HG03135 (cell line): Measurements from ENCODE around the gene FXYD1.
"Not testable (repeated sequence)": the region's sequence is repeated elsewhere in the genome, so short reads cannot be mapped to it uniquely, and the experiment has no call there.

Experiments
- ATAC-seq: cut with Tn5 transposase; IDR thresholded peaks from one replicate; pipeline ENCODE4 v1.9.1; 2021; ENCODE audit warnings: mild to moderate bottlenecking, moderate library complexity; ENCODE audit not compliant: unreplicated experiment

Gene FXYD1

DNA sequence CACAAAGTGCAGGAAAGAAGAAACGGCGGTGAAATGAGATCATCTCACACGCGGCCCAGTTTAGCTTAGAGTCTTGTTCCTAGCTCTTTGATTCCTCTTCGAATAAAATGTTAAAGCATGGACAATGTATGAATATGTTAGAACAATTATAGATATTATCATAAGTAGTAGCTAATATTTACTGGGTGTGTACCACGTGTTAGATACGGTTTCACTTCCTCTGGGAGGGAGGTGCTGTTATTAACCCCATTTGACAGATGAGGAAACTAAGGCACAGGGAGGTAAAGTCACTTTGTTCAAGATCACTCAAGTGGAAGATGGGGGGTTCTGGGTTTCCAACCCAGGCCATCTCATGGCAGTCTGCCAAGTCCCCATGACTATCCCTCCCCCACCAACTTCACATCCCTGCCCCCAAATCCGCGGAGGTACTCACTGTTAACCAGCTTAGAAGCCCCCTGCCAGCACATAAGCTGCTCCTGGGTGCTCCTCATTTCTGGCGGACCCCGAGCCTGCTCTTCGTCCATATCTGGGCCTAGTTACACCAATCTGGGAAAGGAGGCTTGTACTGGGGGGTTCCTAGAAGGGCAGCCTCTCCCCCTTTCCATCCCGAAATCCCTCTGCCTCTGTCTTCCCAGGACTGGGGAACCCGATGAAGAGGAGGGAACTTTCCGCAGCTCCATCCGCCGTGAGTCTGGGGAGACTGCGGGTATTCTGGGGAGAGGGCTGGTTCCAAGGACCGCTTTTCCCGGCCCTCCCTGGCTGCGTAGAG is 3.4 kb downstream of the FXYD1 start:
- no peak for ATAC-seq

DNA sequence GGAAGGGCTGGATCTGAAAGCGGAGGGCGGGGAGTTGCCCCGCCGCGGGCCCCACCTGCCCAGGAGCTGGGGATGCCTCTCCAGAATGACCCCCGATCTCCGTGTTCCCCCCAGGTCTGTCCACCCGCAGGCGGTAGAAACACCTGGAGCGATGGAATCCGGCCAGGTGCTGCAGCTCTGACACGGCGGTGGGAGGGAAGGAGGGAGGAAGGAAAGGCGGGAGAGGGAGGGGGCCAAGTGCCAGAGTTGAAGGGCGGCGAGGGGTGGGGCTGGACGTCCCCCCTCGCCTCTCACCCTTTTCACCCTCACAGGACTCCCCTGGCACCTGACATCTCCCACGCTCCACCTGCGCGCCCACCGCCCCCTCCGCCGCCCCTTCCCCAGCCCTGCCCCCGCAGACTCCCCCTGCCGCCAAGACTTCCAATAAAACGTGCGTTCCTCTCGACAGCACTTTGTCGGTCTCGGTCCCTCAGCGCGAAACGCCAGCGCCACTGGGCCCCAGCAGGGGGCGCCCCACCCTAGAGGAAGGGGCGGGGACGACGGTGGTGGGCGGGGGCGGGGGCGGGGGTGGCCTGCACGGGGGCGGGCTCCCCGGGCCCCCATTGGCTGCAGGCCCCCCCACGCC is 4.1 kb downstream of the FXYD1 start:
- no peak for ATAC-seq

DNA sequence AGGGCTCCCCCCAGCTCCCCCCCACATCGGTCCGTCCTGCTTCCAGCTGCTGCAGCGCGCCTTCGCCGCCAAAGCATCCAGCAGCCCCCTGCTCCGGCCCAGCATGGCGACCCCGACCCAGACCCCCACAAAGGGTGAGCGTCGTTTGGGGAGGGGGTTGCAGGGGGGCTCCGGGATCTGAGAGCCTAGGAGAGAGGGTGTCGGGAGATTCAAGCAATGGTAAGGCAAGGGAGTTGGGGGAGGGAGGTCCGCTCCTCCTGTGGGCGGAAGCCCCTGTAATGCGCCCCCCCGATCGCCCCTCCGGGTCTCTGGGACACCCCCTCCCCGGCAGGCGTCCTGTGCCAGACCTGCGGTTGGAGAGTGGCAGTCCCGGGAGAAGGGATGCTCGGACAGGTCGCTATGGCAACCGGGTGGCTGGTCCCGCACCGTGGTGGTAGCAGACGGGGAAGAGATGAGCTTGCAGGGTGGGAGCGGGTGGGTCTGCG is 4.6 kb downstream of the FXYD1 start, which contains the start of gene FXYD7:
Gene FXYD7, plus strand, starts transcription at position 25 of the 485 bp plus-strand sequence. Its CDS starts 79 bp downstream, at position 104.
- no peak for ATAC-seq

DNA sequence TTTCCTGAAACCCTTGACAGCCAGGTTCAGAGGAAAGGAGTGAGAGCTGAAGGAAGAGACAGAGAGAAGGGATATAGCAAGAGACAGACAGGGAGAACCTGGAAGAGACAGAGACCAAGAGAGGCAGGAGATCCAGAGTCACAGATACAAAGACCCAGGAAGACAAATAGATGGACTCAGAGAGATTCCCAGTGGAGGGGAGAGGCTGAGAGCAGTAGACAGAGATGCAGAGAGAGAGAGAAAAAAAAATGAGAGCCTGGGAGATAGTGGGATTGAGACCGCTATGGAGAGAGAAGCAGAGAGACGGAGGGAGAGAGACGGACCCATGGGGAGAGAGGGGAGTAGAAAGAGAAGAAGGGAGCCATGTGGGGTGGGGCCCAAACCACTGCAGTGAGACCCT is 5.2 kb downstream of the FXYD1 start:
- ATAC-seq: no peak

DNA sequence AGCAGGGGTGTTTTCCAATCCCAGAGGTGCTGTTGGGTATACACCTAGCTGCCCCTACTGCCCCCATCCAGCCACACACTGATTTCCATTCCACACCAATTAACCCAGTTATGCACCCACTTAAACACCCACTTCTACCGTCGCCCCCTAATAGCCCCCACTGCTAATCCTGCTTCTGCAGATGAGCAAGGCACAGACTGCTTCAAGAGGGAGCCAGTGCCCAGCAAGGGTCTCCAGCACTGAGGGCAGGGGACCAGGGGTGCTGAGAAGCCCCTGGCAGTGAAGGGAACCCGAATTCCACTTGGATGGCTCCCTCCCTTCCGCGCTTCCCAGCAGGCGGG is 5.6 kb downstream of the FXYD1 start:
- ATAC-seq: no peak

DNA sequence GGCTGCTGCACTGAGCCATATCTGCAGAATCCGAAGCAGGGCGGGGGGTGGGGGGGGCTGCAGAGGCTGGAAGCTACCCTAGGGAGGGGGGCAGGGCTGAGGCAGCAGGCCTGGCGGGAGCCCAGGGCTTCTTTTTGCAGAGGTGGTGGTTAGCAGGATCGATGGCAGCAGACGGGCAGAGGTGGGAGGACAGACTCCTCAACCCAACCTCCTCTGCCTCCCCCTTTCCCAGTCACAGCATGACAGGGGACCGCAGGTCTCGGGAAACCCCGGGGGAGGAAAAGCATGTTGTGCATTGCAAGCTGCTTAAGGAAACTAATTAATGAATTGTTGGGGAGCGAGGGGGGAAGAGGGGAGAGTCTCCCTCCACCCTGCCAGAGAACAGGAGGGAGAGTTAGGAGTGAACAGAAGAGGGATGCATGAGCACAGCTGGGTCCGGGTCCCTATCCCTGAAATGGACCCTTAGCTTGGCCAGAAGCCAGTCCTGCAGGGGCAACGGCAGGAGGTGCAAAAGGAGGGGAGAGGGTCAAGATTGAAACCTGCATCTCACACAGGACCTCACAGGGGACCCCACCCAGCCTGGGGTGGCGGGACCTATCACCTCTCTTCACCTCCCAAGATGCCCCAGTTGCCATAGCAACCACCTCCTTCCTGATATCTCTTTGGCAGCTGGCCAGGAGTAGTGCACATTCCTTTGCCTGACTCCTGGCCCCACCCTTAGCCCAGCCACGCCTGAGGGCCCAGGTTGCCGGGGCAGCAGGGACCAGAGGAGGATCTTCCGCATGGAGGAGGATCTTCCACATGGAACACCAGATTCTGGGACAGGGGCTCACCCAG is 6.2 kb downstream of the FXYD1 start:
- no peak for ATAC-seq

DNA sequence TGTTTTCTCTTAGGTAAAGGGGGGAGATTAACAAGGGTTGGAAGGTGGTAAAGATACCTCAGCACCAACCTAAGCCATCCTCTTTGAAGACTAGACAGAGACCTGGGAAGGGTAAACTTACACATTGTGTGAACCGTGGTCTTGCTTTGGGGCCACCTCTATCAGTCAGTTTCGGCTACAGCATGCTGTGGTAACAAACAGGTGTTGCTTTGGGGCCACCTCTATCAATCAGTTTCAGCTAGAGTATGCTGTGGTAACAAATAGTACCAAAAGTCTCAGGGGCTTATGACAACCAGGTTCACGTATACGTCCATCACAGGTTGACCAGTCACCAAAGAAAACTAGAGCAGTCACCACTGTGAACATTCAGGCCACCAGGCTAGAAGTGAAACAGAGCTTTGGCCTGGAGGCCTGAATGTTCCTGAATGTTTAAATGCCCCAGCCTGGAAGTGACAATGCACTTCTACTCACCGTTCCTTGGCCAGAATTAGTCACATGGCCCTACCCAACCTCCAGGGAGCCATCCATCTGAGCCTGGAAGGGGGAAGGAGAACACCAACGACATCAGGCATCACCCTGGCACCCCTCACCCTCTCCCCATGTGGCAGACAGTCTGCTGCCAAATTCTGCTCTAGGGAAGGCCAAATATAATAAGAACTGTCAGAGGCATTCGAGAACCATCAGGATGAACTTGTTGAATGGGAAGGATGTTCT is 8.3 kb downstream of the FXYD1 start:
- ATAC-seq: no peak

DNA sequence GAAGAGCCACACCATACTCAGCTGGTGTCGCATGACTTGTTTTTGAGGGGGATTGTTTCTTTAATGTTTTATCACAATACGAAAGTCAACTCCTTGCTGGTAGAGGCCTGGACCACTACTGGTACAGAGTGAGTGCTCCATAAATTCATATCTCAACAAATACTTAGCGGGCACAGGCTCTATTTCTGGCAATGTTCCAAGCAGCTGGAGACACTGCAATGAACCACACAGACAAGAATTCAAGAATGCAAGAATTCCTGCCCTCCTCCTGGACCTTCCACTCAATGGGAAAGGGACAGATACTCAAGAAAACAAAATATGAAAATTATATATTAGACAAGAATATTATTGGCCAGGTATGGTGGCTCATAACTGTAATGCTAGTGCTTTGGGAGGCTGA is 10.8 kb downstream of the FXYD1 start:
- ATAC-seq: no peak

DNA sequence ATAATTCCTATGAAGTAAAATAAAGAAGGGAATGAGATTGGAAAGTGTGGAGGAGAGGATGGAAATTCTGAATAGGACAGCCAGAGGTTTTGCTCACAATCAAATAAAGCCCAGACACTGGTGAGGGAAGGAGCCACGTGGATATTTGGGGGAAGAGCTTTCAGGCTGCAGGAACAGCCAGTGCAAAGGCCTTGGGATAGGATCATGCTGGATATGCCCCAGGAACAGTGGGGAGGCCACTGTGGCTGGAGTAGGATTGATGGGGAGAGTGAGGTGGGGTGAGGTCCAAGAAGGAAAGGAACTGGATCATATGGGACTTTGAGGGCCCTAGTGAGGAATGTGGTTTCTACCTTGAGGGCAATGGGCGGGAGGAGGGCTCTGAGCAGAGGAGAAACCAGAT is 11.8 kb downstream of the FXYD1 start:
- ATAC-seq: no peak

DNA sequence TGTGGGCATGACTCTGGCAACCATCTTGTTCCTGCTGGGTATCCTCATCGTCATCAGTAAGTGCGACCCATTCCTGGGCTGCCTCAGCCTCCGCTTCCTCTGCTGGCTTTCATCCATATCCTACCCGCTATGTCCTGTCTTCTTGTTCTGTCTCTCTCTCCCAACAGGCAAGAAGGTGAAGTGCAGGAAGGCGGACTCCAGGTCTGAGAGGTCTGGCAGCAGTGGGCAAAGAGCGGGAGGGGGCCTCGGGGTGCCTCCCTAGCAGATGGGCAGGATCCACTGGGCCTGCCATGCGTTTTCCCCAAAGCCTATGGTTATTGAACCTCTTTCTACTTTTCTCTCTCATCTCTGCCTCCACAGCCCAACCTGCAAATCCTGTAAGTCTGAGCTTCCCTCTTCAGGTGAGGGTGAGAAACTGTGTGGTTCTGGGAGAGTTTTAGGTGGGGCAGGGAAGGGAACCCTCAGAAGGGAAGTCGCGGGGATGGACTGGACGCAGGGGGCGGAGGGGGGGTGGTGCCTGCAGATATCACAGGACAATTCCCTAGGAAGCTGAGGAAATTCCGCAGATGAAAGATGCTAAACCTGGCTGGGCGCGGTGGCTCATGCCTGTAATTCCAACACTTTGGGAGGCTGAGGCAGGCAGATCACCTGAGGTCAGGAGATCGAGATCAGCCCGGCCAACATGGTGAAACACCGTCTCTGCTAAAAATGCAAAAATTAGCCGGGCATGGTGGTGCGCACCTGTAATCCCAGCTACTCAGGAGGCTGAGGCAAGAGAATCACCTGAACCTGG is 12.8 kb downstream of the FXYD1 start:
- no peak for ATAC-seq

DNA sequence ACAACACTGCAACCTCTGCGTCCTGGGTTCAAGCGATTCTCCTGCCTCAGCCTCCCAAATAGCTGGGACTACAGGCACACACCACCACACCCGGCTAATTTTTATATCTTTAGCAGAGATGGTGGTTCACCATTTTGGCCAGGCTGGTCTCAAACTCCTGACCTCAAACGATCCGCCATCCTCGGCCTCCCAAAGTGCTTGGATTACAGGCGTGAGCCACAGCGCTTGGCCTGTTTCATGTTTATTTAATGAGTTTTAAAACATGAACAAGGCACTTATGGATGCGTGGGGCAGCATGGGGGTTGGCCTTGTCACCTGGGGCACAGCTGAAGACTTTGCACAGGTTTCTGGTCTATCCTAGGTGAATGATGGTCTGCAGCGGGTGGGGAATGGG is 14.5 kb downstream of the FXYD1 start:
- not testable (repeated sequence) for ATAC-seq

DNA sequence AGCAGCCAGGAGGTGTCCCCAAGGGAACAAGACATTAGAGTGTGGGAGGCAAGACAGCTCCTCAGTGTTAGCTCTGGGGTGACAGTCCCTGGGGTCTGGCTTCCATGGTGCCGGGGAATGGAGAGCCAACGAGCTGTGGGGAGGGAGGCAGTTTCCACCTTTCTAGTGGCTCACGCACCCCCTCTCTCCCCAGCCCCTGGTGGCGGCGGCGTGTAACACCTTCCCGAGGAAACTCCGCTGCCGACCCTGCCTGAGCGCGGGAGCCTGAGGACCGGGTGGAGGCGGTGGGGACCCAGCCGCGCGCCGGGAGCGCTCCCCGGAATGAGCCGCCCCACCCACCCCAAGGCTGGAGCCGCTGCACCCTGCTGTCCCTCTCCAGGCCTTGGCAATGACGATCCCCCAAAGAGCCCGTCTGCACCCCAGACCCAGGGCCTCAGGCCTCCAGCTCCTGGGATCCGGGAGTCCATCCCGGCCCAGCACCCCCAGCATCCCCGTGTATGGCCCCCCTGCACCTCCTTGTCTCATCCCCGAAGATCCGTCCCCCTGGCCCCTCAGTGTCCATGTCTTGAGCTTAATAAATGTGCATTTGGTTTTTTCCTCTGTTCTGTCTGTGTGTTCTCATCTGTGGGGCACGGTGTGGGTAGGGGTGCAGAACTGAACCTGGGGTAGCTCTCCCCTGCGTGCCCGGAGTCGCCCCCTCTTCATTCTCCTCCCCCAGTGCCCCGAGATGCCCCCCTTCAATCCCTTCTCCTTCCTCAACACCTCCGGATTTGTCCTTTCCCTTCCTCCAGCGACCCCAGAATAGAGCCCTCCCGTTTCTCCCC is 15.3 kb downstream of the FXYD1 start:
- peak; percentile 60 for ATAC-seq

DNA sequence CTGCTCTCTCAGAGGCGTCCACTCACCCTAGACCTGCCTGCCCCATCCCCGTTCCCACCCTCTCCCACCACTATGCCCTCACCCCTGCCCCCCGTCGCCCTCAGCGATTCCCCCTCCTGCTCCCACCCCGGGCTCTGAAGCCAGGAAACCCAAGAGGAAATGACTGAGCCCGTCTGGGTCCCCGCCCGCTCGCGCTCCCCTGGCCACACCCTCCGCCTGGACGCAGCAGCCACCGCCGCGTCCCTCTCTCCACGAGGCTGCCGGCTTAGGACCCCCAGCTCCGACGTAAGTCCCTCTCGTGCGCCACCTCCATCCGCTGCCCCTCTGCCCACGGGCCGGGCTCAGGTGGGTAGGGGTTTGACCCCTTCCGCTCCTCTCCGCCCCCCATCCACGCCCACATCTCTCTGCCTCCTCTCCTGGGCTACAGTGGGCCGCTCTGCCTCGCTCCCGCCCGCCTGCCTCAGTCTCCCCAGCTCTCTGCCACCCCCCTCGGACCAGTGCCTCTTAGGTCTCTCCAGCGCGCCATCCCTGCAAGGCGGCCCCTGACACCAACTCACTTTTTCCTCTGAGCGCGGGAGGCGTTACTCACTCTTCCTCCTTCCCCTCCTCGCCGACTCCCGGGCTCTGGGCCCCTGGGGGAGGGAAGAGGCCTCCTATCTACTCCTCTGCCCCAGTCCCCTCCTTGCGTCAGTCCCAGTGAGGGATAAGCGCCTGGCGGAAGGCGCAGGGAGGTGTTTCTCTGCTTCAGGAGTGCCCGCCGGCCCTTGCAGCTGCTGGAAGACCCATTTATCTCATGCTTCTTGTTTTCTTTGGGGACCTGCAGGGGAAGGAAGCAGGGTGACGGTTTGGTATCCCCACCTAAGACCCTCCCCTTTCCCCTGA is 16.1 kb downstream of the FXYD1 start, which contains the start of gene FXYD5:
Gene FXYD5, plus strand, starts transcription at position 211 of the 882 bp plus-strand sequence. CDS start 816 bp downstream, outside the sequence.
- no peak for ATAC-seq

DNA sequence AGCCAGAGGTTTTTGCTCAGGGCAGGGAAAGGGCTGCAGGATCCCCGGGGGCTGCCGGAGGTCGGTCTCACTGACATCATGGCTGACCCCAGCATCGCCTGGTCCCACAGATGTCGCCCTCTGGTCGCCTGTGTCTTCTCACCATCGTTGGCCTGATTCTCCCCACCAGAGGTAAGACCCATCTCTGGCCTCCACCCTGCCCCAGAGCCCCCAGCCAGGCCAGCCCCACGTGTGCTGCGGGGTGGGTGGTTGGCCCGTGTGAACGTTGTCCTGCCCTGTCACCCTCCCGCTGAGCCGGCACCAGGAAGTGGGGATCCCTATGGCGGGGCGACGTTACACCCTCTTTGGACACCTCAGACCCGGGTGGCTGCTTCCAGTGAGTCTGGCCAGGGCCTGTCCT is 16.8 kb downstream of the FXYD1 start:
- no peak for ATAC-seq

DNA sequence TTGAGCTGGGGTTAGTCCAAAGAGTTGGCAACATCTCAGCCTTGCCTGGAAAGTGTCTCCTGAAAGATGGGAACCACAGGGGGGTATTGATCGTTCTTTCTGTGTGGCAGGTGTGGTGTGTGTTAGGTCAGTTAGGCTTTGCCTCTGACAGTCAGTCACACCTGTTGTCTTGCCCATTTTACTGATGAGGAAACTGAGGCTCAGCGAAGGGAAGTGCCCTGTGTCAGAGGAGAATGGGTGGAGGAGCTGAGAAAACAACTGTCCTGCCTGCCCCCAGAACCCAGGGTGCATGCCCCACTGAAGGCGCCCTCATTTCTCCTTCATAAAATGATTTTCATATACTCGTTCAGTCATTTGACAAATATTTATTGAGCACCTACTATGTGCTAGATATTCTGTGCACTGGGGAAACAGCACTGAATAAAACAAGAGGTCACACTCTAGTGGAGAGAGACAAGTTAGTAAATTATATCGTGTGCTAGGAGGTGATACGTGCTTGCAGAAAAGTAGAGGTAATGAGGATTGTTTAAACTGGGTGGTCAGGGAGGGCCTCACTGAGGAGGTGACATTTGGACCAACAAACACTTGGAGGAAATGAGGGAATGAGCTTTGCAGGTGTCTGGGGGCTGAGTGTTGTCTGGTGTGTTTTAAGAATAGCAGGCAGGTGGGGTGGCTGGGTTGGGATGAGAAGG is 17.5 kb downstream of the FXYD1 start:
- no peak for ATAC-seq

DNA sequence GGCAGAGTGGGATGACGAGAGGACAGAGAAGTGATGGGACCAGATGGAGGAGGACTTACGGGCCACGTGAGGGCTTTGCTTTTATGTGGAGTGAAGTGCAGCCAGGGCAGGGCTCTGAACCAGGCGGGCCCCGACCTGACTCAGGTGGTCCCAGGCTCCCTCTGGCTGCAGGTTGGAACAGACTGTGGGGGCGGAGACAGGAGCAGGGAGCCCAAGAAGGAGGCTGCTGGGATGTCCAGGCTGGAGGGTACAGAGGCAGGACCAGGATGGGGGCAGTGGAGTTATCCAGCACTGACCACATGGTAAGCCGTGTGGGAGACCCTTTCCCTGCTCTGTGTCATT is 18.0 kb downstream of the FXYD1 start:
- no peak for ATAC-seq

DNA sequence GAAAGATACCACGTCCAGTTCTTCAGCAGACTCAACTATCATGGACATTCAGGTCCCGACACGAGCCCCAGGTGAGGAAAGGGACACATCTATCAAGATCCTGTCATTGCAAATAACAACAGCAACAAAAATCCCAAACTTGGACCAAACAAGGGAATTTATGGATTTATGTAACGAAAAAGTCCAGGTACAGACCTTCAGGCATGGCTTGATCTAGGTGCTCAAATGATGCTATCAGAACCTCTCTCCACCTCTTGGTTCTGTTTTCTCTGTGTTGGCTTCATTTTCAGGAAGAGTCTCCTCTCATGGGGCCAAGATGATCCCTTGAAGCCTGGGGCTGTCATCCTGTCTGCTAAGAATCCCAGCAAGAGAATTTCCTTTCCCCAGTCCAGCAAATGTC is 18.8 kb downstream of the FXYD1 start:
- no peak for ATAC-seq

DNA sequence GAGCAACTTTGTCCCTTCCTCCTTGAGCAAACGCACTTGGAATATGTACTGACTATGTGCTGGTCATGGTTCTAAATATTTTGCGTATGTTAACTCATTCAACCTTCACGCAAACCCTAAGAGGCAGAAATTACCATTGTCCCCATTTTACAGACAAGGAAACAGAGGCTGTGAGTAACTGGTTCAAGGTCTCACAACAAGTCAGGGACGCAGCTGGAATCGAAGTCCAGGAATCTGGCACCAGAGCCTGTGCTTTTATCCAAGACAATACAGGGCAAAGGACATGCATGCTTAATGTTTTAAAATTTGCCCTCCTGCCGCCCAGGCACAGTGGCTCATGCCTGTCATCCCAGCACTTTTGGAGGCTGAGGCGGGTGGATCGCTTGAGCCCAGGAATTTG is 21.0 kb downstream of the FXYD1 start:
- no peak for ATAC-seq
